Neutrophil (primary cell): Measurements from ENCODE around the gene ARPC2.

Experiments
- H3K27ac ChIP-seq: fragments of 200-600 bp; sonication (generic); 2 replicates; pipeline ENCODE4 v1.5.1; 2016; ENCODE audit warnings: mild to moderate bottlenecking, moderate library complexity
- H3K27me3 ChIP-seq: fragments of 200-600 bp; sonication (generic); 2 replicates; pipeline ENCODE4 v1.6.0; 2016; ENCODE audit warnings: mild to moderate bottlenecking
- H3K36me3 ChIP-seq: fragments of 200-600 bp; sonication (generic); 2 replicates; pipeline ENCODE4 v1.5.1; 2017
- H3K4me1 ChIP-seq, 2 experiments: fragments of 200-600 bp in 1 of 2; sonication (generic) in 1 of 2; 1 replicate in 1 of 2; 2 replicates in 1 of 2; pipeline versions ENCODE4 v1.5.1 to v1.6.1; 2013 to 2016; ENCODE audit warnings: low read depth in 1 of 2, low read length in 1 of 2, mild to moderate bottlenecking in 1 of 2, moderate library complexity in 1 of 2; ENCODE audit not compliant: control insufficient read depth in 1 of 2, insufficient read depth in 1 of 2
- H3K4me3 ChIP-seq, 2 experiments: fragments of 200-600 bp in 1 of 2; sonication (generic) in 1 of 2; 1 replicate in 1 of 2; 2 replicates in 1 of 2; pipeline ENCODE4 v1.5.1; 2013 to 2016; ENCODE audit warnings: low read depth in 1 of 2, low read length in 1 of 2, mild to moderate bottlenecking in 1 of 2, moderate library complexity in 1 of 2
- H3K9me3 ChIP-seq: fragments of 200-600 bp; sonication (generic); 2 replicates; pipeline ENCODE4 v1.5.1; 2016
- CTCF ChIP-seq: fragments of 200-600 bp; sonication (generic); IDR thresholded peaks from 2 replicates; pipeline ENCODE4 v1.5.1; 2016; ENCODE audit warnings: antibody characterized with exemption

Gene ARPC2

DNA sequence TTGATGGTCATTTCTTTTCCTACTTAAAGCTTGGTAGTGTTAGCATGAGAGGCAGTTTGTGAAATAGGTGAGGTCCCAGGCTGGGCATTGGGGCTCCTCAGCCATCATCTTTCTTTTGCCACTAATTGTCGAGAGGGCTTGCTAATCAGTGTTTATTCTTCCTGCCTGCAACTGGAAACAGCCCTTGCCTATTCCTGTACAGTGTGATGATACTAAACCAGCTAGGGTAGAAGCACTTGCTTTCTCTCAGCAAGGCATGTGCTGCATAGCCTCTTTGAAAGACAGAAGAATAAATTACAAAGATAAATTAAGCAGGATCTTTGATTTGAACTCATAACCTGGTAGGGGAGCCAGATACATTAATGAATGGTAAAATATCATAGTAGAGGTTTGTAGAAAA is 27.2 kb downstream of the ARPC2 start:
- no peak overlapping the region for H3K27ac ChIP-seq
- no peak for TF ChIP-seq CTCF
- no peaks in the 10 kb centered on the region for H3K4me1 ChIP-seq
- H3K36me3 ChIP-seq, result peaks cover 100% of the 10 kb centered on the region
- H3K4me3 ChIP-seq, result no peak overlapping the region
- no peaks in the 10 kb centered on the region for H3K9me3 ChIP-seq
- H3K27me3 ChIP-seq, result no peaks in the 10 kb centered on the region

- no peak for TF ChIP-seq CTCF
- no peak overlapping the region for H3K4me3 ChIP-seq
- H3K27me3 ChIP-seq, result no peaks in the 10 kb centered on the region
- H3K4me1 ChIP-seq, result no peaks in the 10 kb centered on the region
- H3K9me3 ChIP-seq, result peaks cover 4% of the 10 kb centered on the region
- H3K27ac ChIP-seq, result peak overlapping the region; percentile 10
- H3K36me3 ChIP-seq, result peaks cover 100% of the 10 kb centered on the region
Observed at GRCh38 chr2:218244665-218245064, 27.7 kb downstream of the ARPC2 start.

GRCh38 chr2:218245214-218245613 is 28.2 kb downstream of the ARPC2 start:
- no peak overlapping the region for H3K27ac ChIP-seq
- no peaks in the 10 kb centered on the region for H3K27me3 ChIP-seq
- H3K4me1 ChIP-seq, result no peaks in the 10 kb centered on the region
- no peak for TF ChIP-seq CTCF
- no peak overlapping the region for H3K4me3 ChIP-seq
- H3K9me3 ChIP-seq, result peaks cover 9% of the 10 kb centered on the region
- H3K36me3 ChIP-seq, result peaks cover 100% of the 10 kb centered on the region

- H3K36me3 ChIP-seq, result peaks cover 100% of the 10 kb centered on the region
- H3K4me3 ChIP-seq, result no peak overlapping the region
- no peak for TF ChIP-seq CTCF
- H3K9me3 ChIP-seq, result peaks cover 9% of the 10 kb centered on the region
- H3K27me3 ChIP-seq, result no peaks in the 10 kb centered on the region
- no peaks in the 10 kb centered on the region for H3K4me1 ChIP-seq
- peak overlapping the region; percentile 23 for H3K27ac ChIP-seq
Observed at GRCh38 chr2:218249691-218250090, 32.7 kb downstream of the ARPC2 start.

DNA sequence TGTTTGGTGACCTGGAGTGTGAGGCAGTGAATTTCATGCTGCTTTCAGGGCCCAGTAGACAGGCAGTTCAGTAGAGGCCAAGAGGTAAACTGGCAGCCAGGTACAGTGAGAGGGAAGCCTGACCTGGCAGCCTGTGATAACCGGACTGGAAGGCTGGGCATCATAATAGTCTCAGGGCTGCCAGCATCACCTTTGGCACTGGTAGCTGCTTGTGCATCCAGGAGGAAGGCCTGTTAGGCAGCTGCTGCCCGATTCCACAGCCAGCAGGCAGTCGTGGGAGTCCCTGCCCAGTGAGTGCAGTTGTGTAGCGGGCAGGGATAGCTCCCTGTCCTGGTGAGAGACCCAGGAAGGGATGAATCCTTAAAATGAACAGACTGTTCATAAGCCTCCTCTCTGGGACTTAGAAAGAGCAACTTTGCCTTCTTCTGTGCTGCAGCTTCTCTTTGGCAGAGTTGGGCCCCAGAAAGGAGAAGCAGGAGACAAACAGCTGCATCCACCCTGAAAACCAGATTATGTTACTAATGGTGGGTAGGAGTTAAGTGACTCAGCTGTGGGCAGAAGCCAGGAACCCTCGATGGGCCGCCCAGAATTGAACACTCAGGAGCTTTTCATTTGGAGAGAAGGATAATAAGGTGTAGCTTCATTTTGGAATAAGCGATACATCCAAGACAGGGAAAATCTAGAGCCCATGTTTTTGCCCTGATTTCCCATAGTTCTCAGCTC is 35.7 kb downstream of the ARPC2 start:
- Histone ChIP-seq H3K4me1 (peaks cover 4% of the 10 kb centered on the region in 2 experiments), H3K27ac (peak overlapping the region; percentile 44), H3K27me3 (no peaks in the 10 kb centered on the region), H3K36me3 (peaks cover 97% of the 10 kb centered on the region), H3K9me3 (peaks cover 9% of the 10 kb centered on the region), H3K4me3 (no peak overlapping the region)
- no peak for TF ChIP-seq CTCF
